ENCODE measurements around the gene DNMT3A. TPM values are rescaled to one million over a fixed set of nuclear protein-coding genes. Genes with fewer than 3 reads are reported as not detected.

Gene DNMT3A
- total RNA-seq, 1 donor from 2014 or later, result 35.6 TPM

DNA sequence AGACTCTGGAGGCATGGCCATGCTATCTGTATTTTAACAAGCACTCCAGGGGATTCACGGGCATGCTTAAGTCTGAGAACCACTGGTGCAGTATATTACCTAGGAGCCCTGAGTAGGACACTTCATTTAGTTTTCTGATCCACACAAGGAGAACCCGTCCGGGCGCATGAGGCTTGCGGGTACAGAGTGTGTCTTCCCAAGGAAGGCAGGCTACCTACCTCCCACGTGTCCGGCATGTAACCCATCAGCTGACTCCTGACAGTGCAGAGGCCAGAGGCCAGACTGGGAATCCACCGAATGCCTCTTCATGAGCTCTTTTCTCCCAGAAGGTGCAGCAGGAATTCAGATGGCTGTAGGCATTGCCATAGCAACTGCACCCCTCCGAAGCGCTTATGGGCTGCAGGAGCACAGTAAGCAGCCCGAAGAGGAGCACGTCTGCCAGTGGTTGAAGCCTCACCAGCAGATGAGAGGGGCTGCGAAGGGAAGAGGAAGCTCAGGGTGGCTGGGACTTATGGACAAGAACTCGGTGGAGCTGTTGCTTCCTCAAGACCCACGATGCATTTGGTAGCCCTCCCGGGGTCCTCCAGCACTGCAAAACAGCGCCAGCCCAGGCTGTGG is 33.8 kb upstream of the DNMT3A start:
- H3K27ac ChIP-seq, result no peak overlapping the region
- TF ChIP-seq CTCF (IDR thresholded peaks at IDR 0.05), result no peak
- no peaks in the 10 kb centered on the region for H3K27me3 ChIP-seq (ENCODE audit: low read depth)
- H3K9me3 ChIP-seq, result no peaks in the 10 kb centered on the region
- ATAC-seq (no peak), DNase-seq (no peak)
- H3K36me3 ChIP-seq, result no peaks in the 10 kb centered on the region
- intact Hi-C loops (cut with DNase I), result no loop called here
- peaks cover 21% of the 10 kb centered on the region for H3K4me1 ChIP-seq
- H3K4me3 ChIP-seq, result no peak overlapping the region

DNA sequence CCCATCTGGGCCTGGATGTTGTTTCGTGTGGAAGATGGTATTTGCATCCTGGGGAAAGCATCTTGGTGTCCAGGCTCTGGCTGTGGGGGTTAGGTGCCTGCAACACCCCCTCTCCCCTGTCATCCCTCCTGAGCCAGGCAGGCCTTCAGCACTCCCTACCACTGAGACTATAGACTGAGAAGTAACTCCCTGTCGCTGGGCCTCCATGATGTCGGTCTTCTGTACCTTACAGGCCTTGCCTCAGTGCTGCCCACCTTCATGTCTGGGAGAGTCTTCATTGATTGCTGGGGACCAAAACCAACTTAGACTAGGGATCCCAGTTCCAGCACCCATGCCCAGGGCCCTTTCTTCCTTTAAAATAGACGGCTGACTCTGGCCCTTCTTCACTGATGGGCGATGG is 33.1 kb upstream of the DNMT3A start:
- DNase-seq, result no peak

GRCh38 chr2:25374411-25374810 is 32.7 kb upstream of the DNMT3A start:
- intact Hi-C loops (cut with DNase I), result no loop called here

More for the DNA sequence above, 33.1 kb upstream of the DNMT3A start:
- H3K9me3 ChIP-seq, result no peaks in the 10 kb centered on the region
- ATAC-seq, result no peak
- H3K4me3 ChIP-seq, result no peak overlapping the region
- H3K36me3 ChIP-seq, result no peaks in the 10 kb centered on the region
- H3K27me3 ChIP-seq (ENCODE audit: low read depth), result no peaks in the 10 kb centered on the region
- no peak for TF ChIP-seq CTCF (IDR thresholded peaks at IDR 0.05)
- H3K4me1 ChIP-seq, result peaks cover 21% of the 10 kb centered on the region
- intact Hi-C loops (cut with DNase I), result no loop called here
- no peak overlapping the region for H3K27ac ChIP-seq

DNA sequence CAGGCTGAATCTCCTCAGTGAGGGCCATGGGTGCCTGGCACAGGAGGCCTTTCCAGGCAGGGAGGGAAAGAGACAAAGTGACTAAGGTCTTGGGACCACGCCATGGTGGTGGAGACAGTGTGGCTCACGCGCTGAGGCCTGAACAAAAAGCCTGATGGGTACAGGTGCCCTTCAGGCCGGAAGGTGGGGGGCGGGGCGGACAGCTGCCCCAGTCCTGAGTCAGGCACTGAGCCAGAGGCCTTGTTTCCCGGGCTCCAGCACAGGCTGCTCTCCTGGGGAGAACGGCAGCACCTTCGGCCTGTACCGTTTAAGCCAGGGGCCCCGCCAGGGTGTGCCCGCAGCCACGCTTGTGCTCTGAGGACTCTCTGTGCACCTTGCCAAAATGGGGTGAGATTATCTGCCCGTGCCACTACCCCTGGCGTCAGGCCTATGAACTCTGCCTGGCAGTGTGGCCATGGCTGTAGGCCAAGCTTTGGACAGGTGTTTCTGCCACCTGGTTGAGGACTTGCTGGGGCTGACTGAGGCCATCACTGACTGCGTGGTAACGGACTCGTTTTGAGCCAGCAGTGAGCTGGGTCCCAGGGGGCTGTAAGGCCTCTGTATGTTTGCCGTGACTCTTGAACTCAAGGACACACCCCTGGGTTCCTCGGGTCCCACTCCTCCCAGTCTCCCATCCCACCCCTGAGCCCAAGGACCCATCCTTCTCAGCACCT is 31.7 kb upstream of the DNMT3A start:
- intact Hi-C loops (cut with DNase I), result no loop called here
- Histone ChIP-seq H3K27ac (no peak overlapping the region), H3K4me1 (peaks cover 21% of the 10 kb centered on the region), H3K9me3 (no peaks in the 10 kb centered on the region), H3K4me3 (no peak overlapping the region), H3K27me3 (ENCODE audit: low read depth) (no peaks in the 10 kb centered on the region), H3K36me3 (no peaks in the 10 kb centered on the region)
- no peak for TF ChIP-seq CTCF (IDR thresholded peaks at IDR 0.05)
- ATAC-seq (peak; percentile 37 to 44), DNase-seq (peak; percentile 68)

More at GRCh38 chr2:25374411-25374810, 32.7 kb upstream of the DNMT3A start:
- H3K9me3 ChIP-seq, result no peaks in the 10 kb centered on the region
- H3K4me3 ChIP-seq, result no peak overlapping the region
- peaks cover 21% of the 10 kb centered on the region for H3K4me1 ChIP-seq
- TF ChIP-seq CTCF (IDR thresholded peaks at IDR 0.05), result no peak
- DNase-seq (no peak), ATAC-seq (no peak)
- H3K27ac ChIP-seq, result no peak overlapping the region
- no peaks in the 10 kb centered on the region for H3K27me3 ChIP-seq (ENCODE audit: low read depth)
- no peaks in the 10 kb centered on the region for H3K36me3 ChIP-seq

DNA sequence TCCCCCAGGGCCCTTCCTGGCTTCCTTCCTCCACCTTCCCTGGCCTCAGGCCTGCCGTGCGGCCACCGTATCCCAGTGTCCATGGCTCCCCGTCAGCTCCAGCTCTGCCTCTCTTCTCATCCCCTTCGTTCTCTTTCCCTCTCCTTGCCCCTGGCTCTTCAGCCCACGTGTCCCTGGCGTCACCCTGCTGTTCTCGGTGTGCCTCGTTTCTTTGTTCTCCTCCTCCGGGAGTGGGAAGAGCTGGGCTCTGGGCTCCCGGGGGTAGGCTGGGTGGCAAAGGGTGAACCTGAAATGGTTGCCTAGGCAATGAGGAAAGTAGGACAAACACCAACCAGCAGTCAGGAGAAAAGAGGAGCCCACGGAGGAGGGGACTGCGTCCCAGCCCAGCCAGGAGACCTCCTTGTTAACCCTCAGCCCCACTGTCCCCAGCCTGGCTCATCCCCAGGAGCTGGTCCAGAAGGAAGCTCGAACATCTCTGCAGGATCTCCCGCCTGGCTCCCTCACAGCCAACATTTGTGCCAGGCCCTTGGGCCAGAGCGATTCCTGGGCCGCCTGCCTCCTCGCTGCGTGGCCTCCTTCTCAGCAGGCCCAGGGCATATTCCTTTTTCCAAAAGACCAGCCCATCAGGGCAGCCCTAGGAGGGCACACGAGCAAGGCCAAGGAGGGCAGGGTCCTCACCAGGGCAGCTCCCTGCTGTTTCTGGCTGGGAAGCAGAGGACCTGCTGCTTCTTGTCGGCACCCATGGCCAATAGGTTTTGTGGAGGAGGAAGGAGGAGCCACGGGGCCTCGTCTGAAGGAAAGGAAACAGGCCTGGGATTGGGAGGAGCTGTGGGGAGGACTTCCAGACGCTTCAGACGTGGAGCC is 30.9 kb upstream of the DNMT3A start:
- H3K36me3 ChIP-seq, result no peaks in the 10 kb centered on the region
- ATAC-seq (no peak), DNase-seq (no peak)
- no peaks in the 10 kb centered on the region for H3K27me3 ChIP-seq (ENCODE audit: low read depth)
- no peak overlapping the region for H3K4me3 ChIP-seq
- no peak overlapping the region for H3K27ac ChIP-seq
- H3K4me1 ChIP-seq, result peaks cover 16% of the 10 kb centered on the region
- no peaks in the 10 kb centered on the region for H3K9me3 ChIP-seq
- intact Hi-C loops (cut with DNase I), result no loop called here
- TF ChIP-seq CTCF (IDR thresholded peaks at IDR 0.05), result no peak

Data from lower lobe of right lung (tissue), 2 donors.